Prostate gland (tissue), 2 donors: ENCODE measurements around the gene AP3B1. TPM values are rescaled to one million over a fixed set of nuclear protein-coding genes. Genes with fewer than 3 reads are reported as not detected.

ENCODE experiments used
- DNase-seq: peaks from one replicate; pipeline ENCODE4 v3.0.0-alpha.2; 2019; ENCODE audit warnings: low spot score
- H3K27ac ChIP-seq, 2 donors: fragments of 200-600 bp; sonication (generic); 2 replicates each; pipeline ENCODE4 v1.5.1; 2017 to 2019
- H3K27me3 ChIP-seq: fragments of 200-600 bp; sonication (generic); replicated peaks from 2 replicates; pipeline ENCODE4 v1.5.1; 2019; ENCODE audit not compliant: insufficient read depth
- H3K36me3 ChIP-seq, 2 donors: fragments of 200-600 bp; sonication (generic); 1 replicate in 1 of 2; 2 replicates in 1 of 2; pipeline versions ENCODE4 v1.5.1 to v1.8.1; 2017 to 2019
- H3K4me1 ChIP-seq: fragments of 200-600 bp; sonication (generic); replicated peaks from 2 replicates; pipeline ENCODE4 v1.5.1; 2019
- H3K4me3 ChIP-seq, 2 donors: fragments of 200-600 bp; sonication (generic); 2 replicates each; pipeline ENCODE4 v1.5.1; 2017 to 2019
- H3K9me3 ChIP-seq: fragments of 200-600 bp; sonication (generic); 2 replicates; pipeline ENCODE4 v1.5.1; 2017
- POLR2A ChIP-seq: fragments of 450-650 bp; IDR thresholded peaks from one replicate; pipeline ENCODE4 v1.6.1; 2016; ENCODE audit warnings: antibody characterized with exemption, mild to moderate bottlenecking
- POLR2AphosphoS5 ChIP-seq: sonication (generic); formaldehyde crosslinking; IDR thresholded peaks from one replicate; pipeline ENCODE4 v1.6.1; 2017; ENCODE audit warnings: antibody characterized with exemption
- WGBS: methylation state at CpG from one replicate; pipeline ENCODE4 v1.1.5; 2018; 5-methylcytosine and 5-hydroxymethylcytosine counted together
- intact Hi-C: fragments of 100-400 bp; cut with DNase I; formaldehyde crosslinking; loops from one replicate; pipeline ENCODE4 v1.14.2; 2022
- small RNA-seq, 2 donors: library from RNA; depleted of rRNA; stranded (forward); fragments of <200 nt; gene quantifications; one replicate each; pipeline ENCODE3, GENCODE V24; 2016
- total RNA-seq, 2 donors: library from RNA; depleted of rRNA; stranded (reverse); fragments of >200 nt; gene quantifications; one replicate each; pipeline ENCODE4 v1.1.0, GENCODE V29; 2016
- TF ChIP-seq, protein P1 (sequence below), 4 experiments: fragments of 200-600 bp in 2 of 4; fragments of 450-650 bp in 2 of 4; sonication (generic) in 2 of 4; IDR thresholded peaks; 1 replicate in 3 of 4; 2 replicates in 1 of 4; pipeline ENCODE4 v1.5.1; 2016 to 2019; ENCODE audit warnings: antibody characterized with exemption in 4 of 4, mild to moderate bottlenecking in 2 of 4, moderate library complexity in 2 of 4

Gene AP3B1
- total RNA-seq, 2 donors from 2014 or later, result 33.1 to 60.5 TPM

DNA sequence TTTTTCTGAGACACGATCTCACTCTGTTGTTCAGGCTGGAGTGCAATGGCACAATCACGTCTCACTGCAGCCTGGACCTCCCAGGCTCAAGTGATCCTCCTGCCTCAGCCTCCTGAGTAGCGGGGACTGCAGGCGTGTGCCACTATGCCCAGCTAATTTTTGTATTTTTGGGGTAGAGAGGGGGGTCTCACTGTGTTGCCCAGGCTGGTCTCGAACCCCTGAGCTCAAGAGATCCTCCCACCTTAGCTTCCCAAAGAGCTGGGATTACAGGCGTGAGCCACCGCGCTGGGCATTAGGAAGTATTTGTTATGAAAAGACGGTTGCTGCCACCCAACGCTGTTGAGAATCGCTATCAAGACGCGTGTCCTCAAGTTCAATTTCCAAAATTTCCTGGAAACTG lies 337.4 kb downstream of the AP3B1 start:
- TF ChIP-seq POLR2A, result no peak
- TF ChIP-seq, protein P1, sequence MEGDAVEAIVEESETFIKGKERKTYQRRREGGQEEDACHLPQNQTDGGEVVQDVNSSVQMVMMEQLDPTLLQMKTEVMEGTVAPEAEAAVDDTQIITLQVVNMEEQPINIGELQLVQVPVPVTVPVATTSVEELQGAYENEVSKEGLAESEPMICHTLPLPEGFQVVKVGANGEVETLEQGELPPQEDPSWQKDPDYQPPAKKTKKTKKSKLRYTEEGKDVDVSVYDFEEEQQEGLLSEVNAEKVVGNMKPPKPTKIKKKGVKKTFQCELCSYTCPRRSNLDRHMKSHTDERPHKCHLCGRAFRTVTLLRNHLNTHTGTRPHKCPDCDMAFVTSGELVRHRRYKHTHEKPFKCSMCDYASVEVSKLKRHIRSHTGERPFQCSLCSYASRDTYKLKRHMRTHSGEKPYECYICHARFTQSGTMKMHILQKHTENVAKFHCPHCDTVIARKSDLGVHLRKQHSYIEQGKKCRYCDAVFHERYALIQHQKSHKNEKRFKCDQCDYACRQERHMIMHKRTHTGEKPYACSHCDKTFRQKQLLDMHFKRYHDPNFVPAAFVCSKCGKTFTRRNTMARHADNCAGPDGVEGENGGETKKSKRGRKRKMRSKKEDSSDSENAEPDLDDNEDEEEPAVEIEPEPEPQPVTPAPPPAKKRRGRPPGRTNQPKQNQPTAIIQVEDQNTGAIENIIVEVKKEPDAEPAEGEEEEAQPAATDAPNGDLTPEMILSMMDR (IDR thresholded peaks at IDR 0.05), result no peak
- TF ChIP-seq POLR2AphosphoS5, result no peak
- Histone ChIP-seq H3K4me1 (no peaks in the 10 kb centered on the region), H3K27ac (no peak overlapping the region), H3K4me3 (no peak overlapping the region), H3K36me3 (no peaks in the 10 kb centered on the region), H3K27me3 (peaks cover 14% of the 10 kb centered on the region), H3K9me3 (no peaks in the 10 kb centered on the region)
- DNase-seq, result no peak
- intact Hi-C loops, result no loop called here
- WGBS, result 66% methylated on average over 13 of the region's 13 CpGs

DNA sequence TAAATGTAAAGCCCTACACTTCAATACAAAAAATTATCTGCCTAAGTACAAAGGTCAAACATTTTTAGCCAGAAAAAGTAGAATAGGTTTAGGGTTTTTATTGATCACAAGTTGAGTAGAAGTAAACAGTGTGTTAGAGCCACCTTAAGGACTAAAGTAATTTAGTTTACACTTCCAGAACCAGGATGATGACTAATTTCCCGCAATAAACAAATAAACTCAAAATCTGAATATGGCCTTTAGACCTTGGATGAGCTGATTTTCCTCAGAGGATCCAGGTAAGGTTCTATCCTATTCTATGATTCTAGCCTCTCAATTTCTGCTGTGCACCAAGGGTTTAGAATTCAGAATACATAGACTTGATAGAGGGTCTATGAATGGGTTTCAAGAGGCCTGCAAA lies 338.9 kb downstream of the AP3B1 start:
- Histone ChIP-seq H3K9me3 (no peaks in the 10 kb centered on the region), H3K36me3 (no peaks in the 10 kb centered on the region), H3K27ac (no peak overlapping the region), H3K27me3 (peaks cover 14% of the 10 kb centered on the region), H3K4me3 (no peak overlapping the region), H3K4me1 (no peaks in the 10 kb centered on the region)
- DNase-seq, result no peak
- intact Hi-C loops, result no loop called here
- TF ChIP-seq POLR2A (no peak), POLR2AphosphoS5 (no peak)
- TF ChIP-seq, protein P1 (IDR thresholded peaks at IDR 0.05), result no peak
- WGBS, result 0% methylated on average over 1 of the region's 1 CpG

DNA sequence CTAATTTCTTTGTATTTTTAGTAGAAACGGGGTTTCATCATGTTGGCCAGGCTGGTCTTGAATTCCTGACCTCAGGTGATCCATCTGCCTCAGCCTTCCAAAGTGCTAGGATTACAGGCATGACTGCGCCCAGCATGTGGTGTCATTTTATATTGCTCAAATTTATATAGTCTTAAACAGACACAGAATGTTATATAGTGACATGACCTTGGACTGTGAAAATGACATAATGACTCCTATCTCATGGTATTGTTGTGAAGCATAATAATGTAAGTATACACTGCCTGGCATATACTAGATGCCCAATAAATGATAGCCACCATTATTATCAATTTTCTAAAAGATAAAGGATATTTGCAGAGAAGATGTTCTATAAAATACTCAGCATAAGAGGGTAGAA lies 341.1 kb downstream of the AP3B1 start:
- Histone ChIP-seq H3K27me3 (peaks cover 8% of the 10 kb centered on the region), H3K36me3 (no peaks in the 10 kb centered on the region), H3K9me3 (no peaks in the 10 kb centered on the region), H3K4me3 (no peak overlapping the region), H3K4me1 (no peaks in the 10 kb centered on the region), H3K27ac (no peak overlapping the region)
- 70% methylated on average over 2 of the region's 2 CpGs for WGBS
- intact Hi-C loops, result no loop called here
- no peak for DNase-seq
- TF ChIP-seq POLR2A (no peak), POLR2AphosphoS5 (no peak)
- TF ChIP-seq, protein P1 (IDR thresholded peaks at IDR 0.05), result no peak

DNA sequence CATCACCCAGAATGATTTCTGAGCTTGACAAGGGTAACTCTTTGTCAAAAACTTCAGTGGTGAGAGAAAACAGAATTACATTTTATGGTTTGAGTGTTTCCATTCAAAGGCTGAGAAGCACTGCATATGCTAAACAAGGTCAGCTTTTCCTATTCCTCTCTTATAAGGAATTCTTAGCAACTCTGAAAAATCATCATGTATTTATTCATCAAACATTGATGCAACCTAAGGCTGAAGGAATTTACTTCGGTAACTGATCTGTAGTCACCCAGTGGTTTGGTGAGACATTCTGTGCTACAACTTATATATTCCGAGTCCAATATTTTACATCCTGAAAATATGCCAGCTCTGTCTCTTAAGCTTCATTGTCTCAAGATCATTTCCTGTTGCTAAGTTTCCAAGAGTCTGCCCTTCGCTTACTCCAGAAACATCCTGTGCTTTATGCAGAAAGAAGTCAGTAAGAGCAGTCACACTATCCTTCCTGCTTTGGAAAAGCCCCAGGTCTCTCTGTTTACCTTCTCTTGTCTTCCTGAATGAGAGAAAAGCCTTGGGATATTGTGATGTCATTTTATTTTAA lies 341.8 kb downstream of the AP3B1 start:
- Histone ChIP-seq H3K27me3 (peaks cover 2% of the 10 kb centered on the region), H3K9me3 (no peaks in the 10 kb centered on the region), H3K4me3 (no peak overlapping the region), H3K36me3 (no peaks in the 10 kb centered on the region), H3K4me1 (no peaks in the 10 kb centered on the region), H3K27ac (no peak overlapping the region)
- intact Hi-C loops, result no loop called here
- TF ChIP-seq, protein P1 (IDR thresholded peaks at IDR 0.05), result no peak
- no peak for TF ChIP-seq POLR2AphosphoS5
- no peak for TF ChIP-seq POLR2A
- DNase-seq, result no peak
- WGBS, result 40% methylated on average over 3 of the region's 3 CpGs

Small RNA genes within 50 kb of the gene (small RNA-seq; reads per million reads assigned to genes)
- gene RF00019, result 0 reads per million in 2 donors
- gene RNU6-183P, result 0 reads per million in 2 donors

Other genes with a start within 250 kb of the AP3B1 start
- 10 to 100 TPM; 39.0 to 41.0 TPM for gene SCAMP1, start 65.9 kb upstream of the AP3B1 start, total RNA-seq